ENCODE results near the gene GGT7.
A peak's percentile ranks its signal among the peaks of the same experiment; 100 is the strongest.

GGT7 gene

GRCh38 chr20:34891166-34892062, 18.8 kb upstream of the GGT7 start:
- TF ChIP-seq ZNF132 (tag by site-specific recombination; IDR thresholded peaks at IDR 0.05; ENCODE audit: borderline replicate concordance) = no peak
- TF ChIP-seq SCRT2 (tag by site-specific recombination; IDR thresholded peaks at IDR 0.05) = peak; percentile 65
- Histone ChIP-seq H3K36me3 (ENCODE audit: control insufficient read depth in 2 of 2, insufficient read depth in 1 of 2, low read length in 2 of 2) (peaks cover 0 to 3% of the 10 kb centered on the region in 2 experiments; a peak in 1 of 3 replicates), H3K4me1 (ENCODE audit: control insufficient read depth, insufficient read depth, low read length) (no peaks in the 10 kb centered on the region), H3K27ac (ENCODE audit: extremely low read depth, low read depth, low read length) (no peak overlapping the region), H3K9me3 (ENCODE audit: control insufficient read depth, insufficient read depth, low read depth, low read length) (no peaks in the 10 kb centered on the region), H3K4me3 (ENCODE audit: low read depth, low read length) (no peak overlapping the region)
- CTCF ChIA-PET = no interaction called here
- POLR2A ChIA-PET = no interaction called here

- no peaks in the 10 kb centered on the region for H3K4me1 ChIP-seq (ENCODE audit: control insufficient read depth, insufficient read depth, low read length)
- H3K9me3 ChIP-seq (ENCODE audit: control insufficient read depth, insufficient read depth, low read depth, low read length) = no peaks in the 10 kb centered on the region
- peaks cover 4 to 22% of the 10 kb centered on the region in 2 experiments; a peak in 2 of 3 replicates for H3K36me3 ChIP-seq (ENCODE audit: control insufficient read depth in 2 of 2, insufficient read depth in 1 of 2, low read length in 2 of 2)
- POLR2A ChIA-PET = interaction anchor here (0.8 kb wide), 1 partner anchor 12 kb away, joined by 3 read pairs; the partner anchor contains the start of gene ACSS2
- TF ChIP-seq ZNF350 (tag by site-specific recombination; IDR thresholded peaks at IDR 0.05) (no peak), ZNF76 (tag by site-specific recombination; IDR thresholded peaks at IDR 0.05; ENCODE audit: borderline replicate concordance, low read depth) (no peak), ZNF354C (tag by site-specific recombination; IDR thresholded peaks at IDR 0.05; ENCODE audit: borderline replicate concordance, low read depth) (no peak), FEZF1 (tag by site-specific recombination; IDR thresholded peaks at IDR 0.05) (no peak)
- H3K27ac ChIP-seq (ENCODE audit: extremely low read depth, low read depth, low read length) = no peak overlapping the region
- CTCF ChIA-PET = no interaction called here
- H3K4me3 ChIP-seq (ENCODE audit: low read depth, low read length) = no peak overlapping the region
Measured at GRCh38 chr20:34888468-34888867, 15.8 kb upstream of the GGT7 start.

GRCh38 chr20:34887023-34887422, 14.4 kb upstream of the GGT7 start:
- POLR2A ChIA-PET = no interaction called here
- peaks cover 4 to 32% of the 10 kb centered on the region in 2 experiments; a peak in 2 of 3 replicates for H3K36me3 ChIP-seq (ENCODE audit: control insufficient read depth in 2 of 2, insufficient read depth in 1 of 2, low read length in 2 of 2)
- H3K4me1 ChIP-seq (ENCODE audit: control insufficient read depth, insufficient read depth, low read length) = no peaks in the 10 kb centered on the region
- no peaks in the 10 kb centered on the region for H3K9me3 ChIP-seq (ENCODE audit: control insufficient read depth, insufficient read depth, low read depth, low read length)
- H3K27ac ChIP-seq (ENCODE audit: extremely low read depth, low read depth, low read length) = no peak overlapping the region
- H3K4me3 ChIP-seq (ENCODE audit: low read depth, low read length) = no peak overlapping the region
- TF ChIP-seq ZNF362 (tag by site-specific recombination; IDR thresholded peaks at IDR 0.05) (no peak), ZNF48 (tag by site-specific recombination; IDR thresholded peaks at IDR 0.05) (no peak), HOXD13 (CRISPR knock-in tag; IDR thresholded peaks at IDR 0.05; ENCODE audit: borderline replicate concordance) (no peak), ZNF473 (tag by site-specific recombination; IDR thresholded peaks at IDR 0.05) (no peak), ZNF561 (tag by site-specific recombination; IDR thresholded peaks at IDR 0.05; ENCODE audit: borderline replicate concordance) (no peak), ZNF239 (tag by site-specific recombination; IDR thresholded peaks at IDR 0.05) (no peak), ZNF555 (tag by site-specific recombination; conservative IDR thresholded peaks at IDR 0.05) (no peak), ZBTB8A (tag by site-specific recombination; IDR thresholded peaks at IDR 0.05) (no peak), ZNF777 (tag by site-specific recombination; IDR thresholded peaks at IDR 0.05; ENCODE audit: borderline replicate concordance) (no peak), ZNF548 (tag by site-specific recombination; IDR thresholded peaks at IDR 0.05) (no peak), ZNF416 (tag by site-specific recombination; IDR thresholded peaks at IDR 0.05) (no peak), ZNF610 (tag by site-specific recombination; IDR thresholded peaks at IDR 0.05; ENCODE audit: borderline replicate concordance) (no peak), YY1 (tag by site-specific recombination; IDR thresholded peaks at IDR 0.05) (no peak), ZXDB (tag by site-specific recombination; IDR thresholded peaks at IDR 0.05) (no peak), ZNF677 (tag by site-specific recombination; IDR thresholded peaks at IDR 0.05) (no peak), EGR2 (tag by site-specific recombination; IDR thresholded peaks at IDR 0.05; ENCODE audit: low read depth) (no peak)
- CTCF ChIA-PET = interaction anchor here (0.5 to 0.6 kb wide), 2 partner anchors 11 to 317 kb away, joined by 3 read pairs; partner anchors contain the start of gene ACSS2

Data from HEK293 (cell line).